HS-5 (cell line): Measurements from ENCODE around the gene UCMA.

Experiments
- DNase-seq: peaks from one replicate; pipeline ENCODE4 v3.0.0-alpha.2; 2012; ENCODE audit warnings: low read depth

The UCMA gene

DNA sequence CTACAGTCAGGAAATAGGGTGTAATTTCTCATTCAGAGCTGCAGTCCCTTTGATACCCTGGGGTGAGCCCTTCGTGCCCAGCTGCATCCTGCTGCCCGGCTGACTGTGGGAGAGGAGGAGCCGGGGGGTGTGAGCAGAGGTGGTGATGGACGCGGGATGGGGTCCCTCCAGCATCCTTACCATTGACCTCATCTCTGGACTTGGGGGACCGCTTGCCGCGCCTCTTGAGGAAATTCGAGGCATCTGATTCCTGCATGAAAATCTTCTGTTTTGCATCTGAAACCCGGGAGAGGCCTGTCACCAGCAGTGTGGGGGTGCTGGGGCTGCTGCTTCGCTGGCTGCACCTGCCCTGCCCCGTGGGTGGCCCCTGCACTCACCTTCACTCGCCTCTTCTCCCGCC is 816 bp downstream of the UCMA start:
- no peak for DNase-seq

DNA sequence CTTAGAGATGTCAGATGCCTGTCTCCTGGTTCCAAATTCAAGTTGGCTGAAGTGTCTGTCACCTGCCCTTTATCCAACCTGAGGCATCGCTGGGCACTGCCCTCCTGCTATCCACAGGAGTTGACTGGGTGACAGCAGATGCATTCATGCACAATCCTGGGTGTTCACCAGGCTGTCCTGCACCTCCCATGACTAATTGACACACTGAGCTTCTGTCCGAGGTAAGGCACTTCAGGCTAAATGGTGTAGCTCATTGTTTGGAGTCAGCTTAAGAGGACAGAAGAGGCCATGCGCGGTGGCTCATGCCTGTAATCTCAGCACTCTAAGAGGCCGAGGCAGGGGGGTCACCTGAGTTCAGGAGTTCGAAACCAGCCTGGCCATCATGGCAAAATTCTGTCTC is 2.4 kb downstream of the UCMA start:
- DNase-seq, result no peak

DNA sequence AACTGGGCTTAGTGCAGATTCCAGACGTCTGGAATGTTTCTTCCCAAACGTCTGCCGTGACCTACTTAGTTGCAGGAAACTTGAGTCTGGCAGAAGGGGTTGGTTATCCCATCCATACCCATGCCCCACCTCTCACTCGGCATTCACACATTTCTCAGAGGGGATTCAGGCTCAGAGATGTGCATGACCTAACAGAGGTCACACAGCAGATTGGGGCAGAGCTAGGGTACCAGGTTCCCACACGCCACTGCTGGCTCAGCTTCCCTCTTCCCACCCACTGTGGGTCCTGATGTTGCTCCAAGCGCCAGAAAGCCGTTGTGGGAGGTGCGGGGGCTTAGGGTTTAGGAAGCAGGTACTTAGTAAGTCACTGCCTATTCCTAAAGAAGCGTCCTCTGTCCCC is 3.0 kb downstream of the UCMA start:
- no peak for DNase-seq

DNA sequence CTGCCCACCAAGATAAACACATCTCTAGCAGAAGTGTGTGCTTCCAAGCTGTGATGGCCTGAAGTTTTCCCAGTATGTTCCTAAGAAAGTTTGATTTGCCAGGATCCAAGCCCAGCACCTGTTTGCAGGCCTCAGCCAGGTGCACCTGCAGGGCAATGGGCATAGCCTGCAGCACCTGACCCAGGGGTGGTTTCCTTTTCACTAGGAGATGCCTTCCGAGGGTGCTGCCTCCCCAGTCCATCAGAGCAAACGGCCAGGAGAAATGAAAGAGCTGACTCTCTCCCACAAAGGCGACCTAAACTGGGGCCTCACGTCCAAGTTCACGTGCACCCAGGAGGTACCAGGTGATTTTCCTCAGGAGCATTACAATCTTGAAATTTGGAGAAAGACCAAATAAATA is 7.1 kb downstream of the UCMA start:
- no peak for DNase-seq

DNA sequence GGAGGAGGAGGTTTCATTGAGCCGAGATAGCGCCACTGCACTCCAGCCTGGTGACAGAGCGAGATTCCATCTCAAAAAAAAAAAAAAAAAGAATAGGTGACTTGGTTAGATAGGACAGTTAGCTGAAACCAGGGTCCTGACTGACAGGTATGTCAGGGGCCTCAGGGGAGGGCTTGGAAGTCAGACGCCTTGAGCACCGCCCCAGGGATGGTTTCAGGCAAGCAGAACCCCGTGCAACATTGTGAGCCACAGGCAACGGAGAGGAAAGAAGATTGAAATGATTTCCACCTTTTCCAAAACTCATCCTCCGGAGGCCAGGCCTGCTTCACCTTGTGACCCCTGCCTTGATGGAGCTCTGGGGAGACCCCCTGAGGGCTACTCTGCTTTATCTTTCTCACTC is 8.6 kb downstream of the UCMA start:
- DNase-seq, result no peak

DNA sequence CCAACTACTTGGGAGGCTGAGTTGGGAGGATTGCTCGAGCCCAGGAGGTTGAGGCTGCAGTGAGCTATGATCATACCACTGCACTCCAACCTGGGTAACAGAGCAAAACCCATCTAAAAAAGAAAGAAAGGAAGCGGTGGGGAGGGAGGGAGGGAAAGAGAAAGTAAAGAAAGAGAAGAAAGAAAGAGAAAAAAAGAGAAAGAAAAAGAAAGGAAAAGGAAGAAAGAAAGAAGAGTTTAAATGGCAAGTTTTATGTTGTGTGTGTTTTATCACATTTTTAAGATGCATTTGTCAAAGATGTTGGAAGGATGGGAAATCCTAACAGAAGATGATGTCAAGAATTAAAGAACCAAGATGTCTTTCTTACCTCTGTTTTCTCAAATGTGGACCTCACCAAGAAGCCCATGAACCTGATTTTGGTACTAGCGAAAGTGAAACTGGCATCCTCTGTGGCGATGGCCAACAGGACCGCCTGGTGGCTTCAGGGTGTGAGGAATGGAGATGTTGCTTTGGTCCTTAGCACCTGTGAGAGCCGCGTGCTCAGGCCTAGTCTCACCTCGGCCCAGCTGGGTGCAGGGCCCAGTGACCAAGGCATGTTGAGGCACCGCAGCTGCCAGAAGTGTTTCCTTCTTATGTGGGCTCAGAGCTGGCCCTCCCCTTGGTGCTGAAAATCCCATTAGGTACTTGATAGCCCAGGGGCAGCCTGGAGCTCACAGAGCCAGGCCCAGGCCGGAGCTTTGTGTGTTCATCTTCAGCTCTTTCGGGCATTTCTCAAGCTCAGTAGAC is 9.8 kb downstream of the UCMA start:
- no peak for DNase-seq

DNA sequence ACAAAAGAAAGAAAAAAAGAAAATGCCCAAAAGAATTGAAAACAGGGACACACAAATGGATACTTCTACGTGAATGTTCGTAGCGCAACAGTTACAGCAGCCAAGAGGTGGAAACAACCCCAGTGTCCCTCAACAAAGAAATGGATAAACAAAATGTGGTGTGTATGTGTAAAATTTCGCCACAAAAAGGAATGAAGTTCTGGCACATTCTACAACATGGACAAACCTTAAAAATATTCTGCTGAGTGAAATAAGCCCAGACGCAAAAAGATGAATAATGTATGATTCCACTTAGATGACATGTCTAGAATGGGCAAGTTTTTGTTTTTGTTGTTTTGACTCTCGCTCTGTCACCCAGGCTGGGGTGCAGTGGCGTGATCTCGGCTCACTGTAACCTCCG is 10.9 kb downstream of the UCMA start:
- DNase-seq, result no peak

DNA sequence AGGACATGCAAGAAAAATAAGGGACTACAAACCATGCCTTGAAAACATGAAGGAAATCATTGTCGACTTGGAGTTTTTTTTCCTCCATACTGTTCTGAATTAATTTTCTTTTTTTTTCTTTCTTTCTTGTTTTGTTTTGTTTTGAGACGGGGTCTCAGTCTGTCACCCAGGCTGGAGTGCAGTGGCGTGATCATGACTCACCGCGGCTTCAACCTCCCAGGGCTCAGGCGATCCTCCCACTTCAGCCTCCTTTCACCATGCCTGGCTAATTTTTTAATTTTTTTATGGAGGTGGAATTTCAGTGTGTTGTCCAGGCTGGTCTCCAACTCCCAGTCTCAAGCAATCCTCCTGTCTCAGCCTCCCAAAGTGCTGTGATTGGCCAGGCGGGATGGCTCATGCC is 11.6 kb downstream of the UCMA start:
- no peak for DNase-seq

DNA sequence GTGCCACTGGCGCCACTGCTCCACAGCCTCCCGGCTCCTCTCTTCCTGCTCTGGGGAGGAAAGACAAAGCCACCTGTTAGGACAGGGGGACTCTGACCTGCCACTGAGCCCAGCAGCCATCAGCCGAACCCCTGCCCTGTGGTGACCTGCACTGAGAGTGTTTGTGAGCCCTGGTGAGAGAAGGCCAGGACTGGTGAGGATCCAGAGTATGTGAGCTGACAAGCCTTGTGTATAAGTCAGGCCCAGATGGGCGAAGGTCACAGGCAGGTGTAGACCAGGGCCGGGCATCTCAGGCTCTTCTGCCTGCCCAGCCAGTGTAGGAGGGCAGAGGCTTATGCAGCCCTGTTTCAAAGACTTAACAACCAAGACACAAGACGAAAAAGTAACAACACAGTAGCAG is 12.0 kb downstream of the UCMA start:
- no peak for DNase-seq

DNA sequence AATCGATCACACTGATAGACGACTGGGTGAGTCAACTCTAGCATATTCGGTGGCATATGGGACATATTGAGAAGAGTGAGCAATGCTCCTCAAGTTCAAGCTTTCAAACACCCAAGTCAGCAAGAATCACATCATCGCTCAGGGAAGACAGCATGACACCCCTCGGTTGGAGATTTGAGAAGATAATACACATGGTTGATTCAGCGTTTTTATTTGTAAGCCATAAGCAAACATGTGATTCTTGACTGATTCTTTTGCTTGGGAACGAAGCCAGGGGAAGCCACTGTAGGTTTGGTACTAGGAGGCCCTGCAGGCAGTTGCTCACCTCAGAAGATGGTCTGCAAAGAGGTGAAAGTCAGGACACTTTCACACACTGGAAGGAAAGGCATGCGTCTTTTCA is 12.6 kb downstream of the UCMA start:
- no peak for DNase-seq

DNA sequence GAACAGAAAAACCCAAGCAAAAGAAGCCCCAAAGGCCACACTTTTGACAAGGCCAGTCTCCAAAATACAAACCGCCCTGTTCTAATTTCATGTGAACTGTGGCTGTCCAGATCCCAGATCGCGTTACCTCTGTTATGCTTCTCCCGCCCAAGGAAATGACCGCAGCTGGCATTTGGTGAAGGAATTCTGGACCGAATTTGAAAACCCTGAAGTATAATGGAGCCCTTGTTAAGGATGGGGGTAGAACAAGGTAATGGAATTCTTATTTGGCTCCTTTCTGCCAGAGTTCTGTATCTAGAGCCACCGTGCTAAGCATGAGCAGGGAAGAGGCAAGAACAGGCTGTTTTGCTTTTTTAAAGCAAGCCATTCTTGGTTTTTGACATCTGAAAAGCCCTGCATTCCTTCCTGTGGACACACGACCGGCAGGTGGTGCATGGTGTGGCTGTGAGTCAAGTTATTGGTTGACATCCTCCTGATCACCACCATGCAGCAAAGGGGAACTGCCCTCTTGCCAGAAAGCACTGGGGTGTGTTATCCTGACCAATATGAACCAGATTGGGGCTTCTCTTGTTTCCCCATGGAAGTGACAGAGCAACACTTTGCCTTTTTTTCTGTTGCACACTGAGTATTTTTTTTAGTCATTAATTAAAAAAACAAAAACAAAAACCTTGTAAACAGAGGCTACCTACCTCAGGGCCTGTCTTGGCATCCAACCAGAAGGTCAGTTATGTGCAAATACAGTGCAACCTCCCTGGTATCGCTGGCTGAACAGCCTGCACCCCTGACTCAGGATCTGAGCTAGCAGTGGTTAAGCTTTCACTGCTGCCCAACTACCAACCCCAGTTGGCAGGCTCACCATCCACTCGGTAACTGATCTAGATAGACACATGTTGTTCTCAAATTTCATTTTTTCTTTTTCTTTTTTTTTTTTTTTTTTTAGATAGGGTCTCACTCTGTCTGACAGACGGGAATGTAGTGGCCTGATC is 14.2 kb downstream of the UCMA start:
- DNase-seq, result no peak

DNA sequence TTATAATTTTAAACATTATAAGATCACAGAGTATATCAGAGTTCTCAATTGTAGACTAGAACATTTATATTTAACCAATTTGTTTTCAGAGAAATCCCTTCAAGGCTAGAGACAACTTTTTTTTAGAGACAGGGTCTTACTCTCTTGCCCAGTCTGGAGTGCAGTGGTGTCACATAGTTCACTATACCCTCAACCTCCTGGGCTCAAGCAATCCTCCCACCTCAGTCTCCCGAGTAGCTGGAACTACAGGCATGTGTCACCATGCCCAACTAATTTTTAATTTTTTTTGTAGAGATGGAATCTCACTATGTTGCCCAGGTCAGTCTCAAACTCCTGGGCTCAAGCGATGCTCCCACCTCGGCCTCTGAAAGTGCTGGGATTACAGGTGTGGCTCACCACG is 15.3 kb downstream of the UCMA start:
- no peak for DNase-seq

DNA sequence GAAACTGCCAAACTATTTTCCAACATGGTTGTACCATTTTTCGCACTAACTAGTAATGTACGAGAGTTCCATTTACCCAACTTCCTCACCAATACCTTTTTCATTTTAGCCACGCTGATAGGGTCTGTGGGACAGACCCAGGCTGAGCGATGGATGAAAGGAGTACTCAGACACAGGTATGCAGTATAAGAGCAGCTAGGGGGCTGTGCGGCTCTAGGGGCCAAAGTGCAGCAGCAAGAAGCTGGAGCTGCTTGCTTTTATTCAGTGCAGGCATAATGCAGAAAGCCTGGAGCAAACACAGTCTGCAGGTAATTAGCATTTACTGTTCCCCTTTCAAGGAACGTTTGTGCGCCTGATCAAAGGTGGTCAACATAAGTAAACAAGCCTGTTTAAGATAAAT is 21.0 kb downstream of the UCMA start:
- no peak for DNase-seq

DNA sequence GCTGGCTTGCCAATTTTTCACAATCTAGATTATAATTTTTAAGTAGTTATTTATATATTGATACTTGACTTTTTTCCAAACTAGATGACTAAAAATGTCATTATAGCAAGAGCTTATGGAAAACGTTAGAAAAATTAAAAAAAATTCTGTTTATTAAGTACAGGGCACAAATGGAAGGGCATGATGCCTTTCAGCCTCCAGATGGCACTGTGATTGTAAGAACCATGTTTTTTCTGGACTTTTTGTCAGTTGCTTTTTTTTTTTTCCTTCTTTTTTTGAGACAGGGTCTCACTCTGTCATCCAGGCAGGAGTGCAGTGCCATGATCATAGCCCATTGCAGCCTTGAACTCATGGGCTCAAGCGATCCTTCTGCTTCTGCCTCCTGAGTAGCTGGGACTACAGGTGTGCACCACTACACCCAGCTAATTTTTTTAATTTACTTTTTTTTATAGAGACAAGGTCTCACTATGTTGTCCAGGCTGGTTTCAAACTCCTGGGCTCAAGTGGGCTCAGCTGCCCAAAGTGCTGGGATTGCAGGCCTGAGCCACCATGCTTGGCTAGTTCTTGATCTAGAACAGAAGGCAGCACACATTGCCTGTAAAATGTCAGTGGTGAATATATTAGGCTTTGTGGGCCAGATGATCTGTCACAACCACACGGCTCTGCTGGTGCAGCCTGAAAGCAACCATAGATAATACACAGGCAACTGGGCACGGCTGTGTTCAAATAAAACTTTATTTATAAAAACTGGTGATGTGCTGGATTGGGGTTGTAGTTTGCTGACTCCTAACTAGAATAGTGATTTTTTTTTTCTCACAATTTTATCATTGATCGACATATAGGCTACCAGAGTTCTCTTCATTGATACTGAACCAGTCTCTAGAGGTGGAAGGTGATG is 27.4 kb downstream of the UCMA start:
- DNase-seq, result no peak

DNA sequence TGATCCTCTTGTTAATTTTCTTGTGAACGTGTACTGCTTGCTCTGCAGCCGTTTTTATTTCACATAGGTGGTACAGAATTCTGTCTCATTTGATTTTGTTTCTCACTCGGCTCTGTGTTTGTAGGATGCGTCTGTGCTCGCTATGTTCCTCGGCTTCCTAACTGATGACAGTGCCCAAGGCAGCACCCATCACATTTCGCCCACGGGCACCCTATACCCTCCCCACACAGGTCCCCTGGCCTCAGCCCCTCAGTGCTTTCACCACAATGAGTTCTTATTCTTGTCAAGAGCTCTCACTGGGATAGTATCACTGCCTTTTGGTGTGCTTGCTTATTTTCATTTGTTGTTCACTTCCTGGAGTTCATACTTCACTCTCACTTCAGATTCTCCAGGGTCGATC is 28.1 kb downstream of the UCMA start:
- DNase-seq, result no peak

DNA sequence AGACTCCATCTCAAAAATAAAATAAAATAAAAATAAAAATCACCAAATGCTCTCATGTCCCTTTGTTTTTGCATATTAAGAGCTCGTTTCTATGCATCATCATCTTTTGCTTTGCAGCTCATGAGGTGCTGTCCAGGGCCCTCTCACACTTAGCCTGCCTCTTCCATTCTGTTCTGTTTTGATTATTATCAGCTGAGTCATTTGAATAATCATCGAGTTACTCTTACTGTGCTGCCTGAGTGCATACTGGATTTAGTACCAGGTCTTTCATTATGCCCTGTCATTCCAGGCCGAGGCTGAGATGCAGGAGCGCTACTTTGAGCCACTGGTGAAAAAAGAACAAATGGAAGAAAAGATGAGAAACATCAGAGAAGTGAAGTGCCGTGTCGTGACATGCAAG is 33.0 kb downstream of the UCMA start:
- no peak for DNase-seq

DNA sequence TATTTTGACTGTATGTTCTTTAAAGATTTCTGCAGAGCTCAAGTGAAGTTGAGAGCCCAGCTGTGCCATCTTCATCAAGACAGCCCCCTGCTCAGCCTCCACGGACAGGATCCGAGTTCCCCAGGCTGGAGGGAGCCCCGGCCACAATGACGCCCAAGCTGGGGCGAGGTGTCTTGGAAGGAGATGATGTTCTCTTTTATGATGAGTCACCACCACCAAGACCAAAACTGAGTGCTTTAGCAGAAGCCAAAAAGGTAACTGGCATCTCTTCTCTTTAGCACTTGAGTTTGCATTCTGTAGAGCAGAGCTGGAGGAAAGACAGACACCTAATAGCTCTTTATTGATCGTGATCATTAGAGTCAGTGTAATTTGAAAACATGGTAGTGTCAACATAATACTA is 39.2 kb downstream of the UCMA start:
- DNase-seq, result no peak

DNA sequence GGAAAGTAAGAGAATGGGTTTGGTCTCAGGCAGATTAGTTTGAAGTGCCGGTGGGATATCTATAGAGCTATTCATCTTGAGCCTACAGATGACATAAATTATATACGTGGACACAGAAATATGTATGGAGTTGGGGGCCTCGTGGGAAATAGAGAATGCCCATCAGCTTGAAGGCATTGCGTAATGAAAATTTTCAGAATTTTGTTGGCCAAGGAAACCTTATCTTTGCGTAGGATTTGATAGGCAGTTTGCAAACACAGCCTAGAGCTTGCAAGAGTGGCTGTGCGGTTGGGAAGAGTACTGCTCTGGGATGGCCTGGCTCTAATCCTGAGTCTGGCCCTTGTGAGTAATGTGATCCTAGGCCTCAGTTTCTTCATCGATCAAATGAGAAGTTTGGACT is 40.5 kb downstream of the UCMA start:
- DNase-seq, result no peak

DNA sequence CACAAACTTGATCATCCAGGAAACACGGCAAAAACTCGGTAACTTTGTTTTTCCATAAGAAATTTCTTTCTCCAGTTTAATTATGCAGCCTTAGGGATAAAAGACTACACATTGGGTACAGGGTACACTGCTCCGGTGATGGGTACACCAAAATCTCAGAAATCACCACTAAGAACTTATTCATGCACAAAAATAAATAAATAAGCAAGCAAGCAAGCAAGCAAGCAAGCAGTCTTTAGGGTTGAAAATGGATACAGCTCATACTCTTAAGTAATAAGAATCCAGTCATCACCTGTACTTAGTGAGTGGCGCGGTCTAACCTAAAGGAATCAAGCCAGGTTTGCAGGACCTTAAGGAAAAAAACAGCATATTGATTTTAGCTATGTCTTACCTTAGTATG is 42.8 kb downstream of the UCMA start:
- DNase-seq, result no peak

DNA sequence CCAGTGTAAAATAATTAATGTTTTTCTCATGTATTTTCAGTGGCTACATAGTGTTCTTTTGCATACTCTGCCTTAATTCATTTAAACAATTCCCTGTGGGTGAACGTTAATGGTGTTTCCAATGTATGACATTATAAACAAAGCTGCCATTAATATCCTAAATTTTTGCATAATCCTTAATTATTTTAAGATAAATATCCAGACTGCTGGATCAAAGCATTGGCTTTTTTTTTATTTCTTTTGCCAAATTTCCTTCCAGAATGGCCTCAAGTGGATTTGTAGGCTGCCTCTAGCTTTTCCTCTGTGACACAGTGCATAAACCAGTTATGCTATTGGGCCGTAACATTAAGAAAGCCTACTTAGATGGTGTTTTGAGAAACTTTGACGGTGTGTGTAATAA is 43.4 kb downstream of the UCMA start:
- DNase-seq, result no peak

DNA sequence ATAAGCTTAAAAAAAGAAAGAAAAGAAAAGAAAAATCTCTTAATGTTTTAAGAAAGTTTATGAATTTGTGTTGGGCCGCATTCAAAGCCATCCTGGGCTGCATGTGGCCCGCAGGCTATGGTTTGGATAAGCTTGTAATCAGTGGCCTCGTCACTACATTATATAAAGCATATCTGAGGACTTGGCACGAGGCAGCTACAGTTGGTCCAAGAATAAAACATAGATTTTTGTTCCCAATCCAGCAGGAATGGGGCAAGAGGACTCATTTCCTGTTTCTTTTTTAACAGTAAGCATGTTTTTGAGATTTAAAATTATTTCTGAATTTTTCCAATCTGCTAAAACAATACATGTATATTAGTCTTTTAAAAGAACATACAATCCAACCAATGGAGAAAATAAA is 44.2 kb downstream of the UCMA start:
- no peak for DNase-seq

DNA sequence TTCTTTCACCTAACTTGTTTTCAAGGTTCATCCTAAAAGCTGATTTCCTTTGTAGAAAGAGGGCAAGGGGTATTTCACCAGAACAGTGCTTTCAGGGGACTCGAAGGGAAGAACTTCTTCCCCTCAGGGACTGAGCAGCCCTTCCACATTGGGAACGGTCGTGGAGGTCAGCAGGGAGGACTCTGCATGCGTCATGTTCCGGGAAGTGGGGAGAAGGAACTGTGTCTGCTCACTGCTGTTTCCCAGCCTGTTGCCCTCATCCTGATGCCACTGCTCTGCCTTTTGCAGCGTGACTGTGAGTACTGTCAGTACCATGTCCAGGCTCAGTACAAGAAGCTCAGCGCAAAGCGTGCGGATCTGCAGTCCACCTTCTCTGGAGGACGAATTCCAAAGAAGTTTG is 45.6 kb downstream of the UCMA start:
- no peak for DNase-seq
